Testis (tissue), 2 donors: ENCODE results near the gene MYL1.

ENCODE experiments used
- POLR2A ChIP-seq: fragments of 450-650 bp; IDR thresholded peaks from one replicate; pipeline ENCODE4 v1.6.1; 2017; ENCODE audit warnings: antibody characterized with exemption, mild to moderate bottlenecking, moderate library complexity
- TF ChIP-seq, protein P1 (sequence below), 3 experiments: fragments of 450-650 bp in 2 of 3; fragments of 200-600 bp in 1 of 3; sonication (generic) in 1 of 3; IDR thresholded peaks; one replicate each; pipeline ENCODE4 v1.5.1; 2016 to 2019; ENCODE audit warnings: antibody characterized with exemption in 3 of 3, mild to moderate bottlenecking in 2 of 3, moderate library complexity in 1 of 3

GRCh38 chr2:210310550-210310949 is 4.4 kb downstream of the MYL1 start:
- TF ChIP-seq, protein P1, sequence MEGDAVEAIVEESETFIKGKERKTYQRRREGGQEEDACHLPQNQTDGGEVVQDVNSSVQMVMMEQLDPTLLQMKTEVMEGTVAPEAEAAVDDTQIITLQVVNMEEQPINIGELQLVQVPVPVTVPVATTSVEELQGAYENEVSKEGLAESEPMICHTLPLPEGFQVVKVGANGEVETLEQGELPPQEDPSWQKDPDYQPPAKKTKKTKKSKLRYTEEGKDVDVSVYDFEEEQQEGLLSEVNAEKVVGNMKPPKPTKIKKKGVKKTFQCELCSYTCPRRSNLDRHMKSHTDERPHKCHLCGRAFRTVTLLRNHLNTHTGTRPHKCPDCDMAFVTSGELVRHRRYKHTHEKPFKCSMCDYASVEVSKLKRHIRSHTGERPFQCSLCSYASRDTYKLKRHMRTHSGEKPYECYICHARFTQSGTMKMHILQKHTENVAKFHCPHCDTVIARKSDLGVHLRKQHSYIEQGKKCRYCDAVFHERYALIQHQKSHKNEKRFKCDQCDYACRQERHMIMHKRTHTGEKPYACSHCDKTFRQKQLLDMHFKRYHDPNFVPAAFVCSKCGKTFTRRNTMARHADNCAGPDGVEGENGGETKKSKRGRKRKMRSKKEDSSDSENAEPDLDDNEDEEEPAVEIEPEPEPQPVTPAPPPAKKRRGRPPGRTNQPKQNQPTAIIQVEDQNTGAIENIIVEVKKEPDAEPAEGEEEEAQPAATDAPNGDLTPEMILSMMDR (IDR thresholded peaks at IDR 0.05): no peak
- no peak for TF ChIP-seq POLR2A
